AG09309 (cell line): ENCODE results near the gene ZNF385D.

Experiments used
- DNase-seq: peaks from one replicate; pipeline ENCODE4 v3.0.0-alpha.2; 2010; ENCODE audit warnings: low read depth
- H3K4me3 ChIP-seq: 2 replicates; pipeline ENCODE4 v1.5.1; 2011; ENCODE audit warnings: mild to moderate bottlenecking, low read depth, low read length, moderate library complexity; ENCODE audit not compliant: control insufficient read depth
- TF ChIP-seq, protein P1 (sequence below): IDR thresholded peaks from 2 replicates; pipeline ENCODE4 v1.5.1; 2011; ENCODE audit warnings: mild to moderate bottlenecking, low read depth, low read length, inconsistent platforms; ENCODE audit not compliant: insufficient read depth, control insufficient read depth; ENCODE audit errors: missing control alignments

ZNF385D gene

DNA sequence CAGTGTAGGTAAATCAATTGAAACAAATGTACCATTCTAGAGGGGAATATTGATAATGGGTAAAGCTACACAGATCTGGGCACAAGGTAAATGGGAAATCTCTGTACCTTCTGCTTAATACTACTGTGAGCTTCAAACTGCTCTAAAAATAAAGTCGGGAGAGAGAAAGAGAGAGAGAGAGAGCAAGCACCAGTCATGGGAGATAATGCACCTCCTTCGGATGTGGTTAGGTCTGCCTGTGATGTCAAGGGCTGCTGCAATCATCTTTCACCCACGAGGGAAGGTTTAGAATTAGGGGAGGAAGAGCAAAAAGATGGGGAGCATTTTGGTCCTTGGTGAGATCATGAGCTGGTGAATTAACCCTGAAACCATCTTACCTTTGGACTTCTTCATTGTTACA lies 219.1 kb downstream of the ZNF385D start:
- no peak for DNase-seq
- TF ChIP-seq, protein P1, sequence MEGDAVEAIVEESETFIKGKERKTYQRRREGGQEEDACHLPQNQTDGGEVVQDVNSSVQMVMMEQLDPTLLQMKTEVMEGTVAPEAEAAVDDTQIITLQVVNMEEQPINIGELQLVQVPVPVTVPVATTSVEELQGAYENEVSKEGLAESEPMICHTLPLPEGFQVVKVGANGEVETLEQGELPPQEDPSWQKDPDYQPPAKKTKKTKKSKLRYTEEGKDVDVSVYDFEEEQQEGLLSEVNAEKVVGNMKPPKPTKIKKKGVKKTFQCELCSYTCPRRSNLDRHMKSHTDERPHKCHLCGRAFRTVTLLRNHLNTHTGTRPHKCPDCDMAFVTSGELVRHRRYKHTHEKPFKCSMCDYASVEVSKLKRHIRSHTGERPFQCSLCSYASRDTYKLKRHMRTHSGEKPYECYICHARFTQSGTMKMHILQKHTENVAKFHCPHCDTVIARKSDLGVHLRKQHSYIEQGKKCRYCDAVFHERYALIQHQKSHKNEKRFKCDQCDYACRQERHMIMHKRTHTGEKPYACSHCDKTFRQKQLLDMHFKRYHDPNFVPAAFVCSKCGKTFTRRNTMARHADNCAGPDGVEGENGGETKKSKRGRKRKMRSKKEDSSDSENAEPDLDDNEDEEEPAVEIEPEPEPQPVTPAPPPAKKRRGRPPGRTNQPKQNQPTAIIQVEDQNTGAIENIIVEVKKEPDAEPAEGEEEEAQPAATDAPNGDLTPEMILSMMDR, result no peak
- no peak overlapping the region for H3K4me3 ChIP-seq

DNA sequence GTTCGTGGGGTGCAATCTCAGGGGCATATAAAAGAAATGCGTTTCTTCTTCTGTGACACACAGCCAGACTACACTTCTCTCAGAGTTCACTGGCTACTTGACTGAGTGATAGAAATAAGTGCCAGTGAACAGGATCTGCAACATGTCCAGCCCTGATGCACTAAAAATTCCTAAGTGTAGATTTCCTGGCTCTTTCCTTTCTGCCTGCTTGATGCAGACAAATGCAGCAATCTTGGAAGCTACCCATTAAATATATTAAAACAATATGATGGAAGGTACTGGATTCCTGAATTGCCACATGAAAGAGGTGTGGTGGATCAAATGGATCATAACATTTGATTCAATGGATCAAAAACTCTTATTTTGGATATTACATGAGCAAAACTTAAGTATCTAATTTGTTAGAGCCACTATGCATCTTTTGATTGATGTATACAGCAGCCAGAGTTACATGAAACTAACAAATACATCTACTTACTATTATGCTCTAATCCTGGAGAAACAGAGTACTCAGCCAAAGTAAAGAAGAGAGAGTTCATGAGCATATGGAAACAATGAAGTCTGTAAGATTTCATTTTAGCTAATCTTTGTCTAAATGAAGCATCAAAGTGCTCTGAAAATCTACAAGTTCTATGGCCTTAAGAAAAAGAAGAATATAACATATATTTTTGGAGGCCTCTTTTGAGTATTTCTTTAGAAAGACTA lies 222.6 kb downstream of the ZNF385D start:
- TF ChIP-seq, protein P1, result no peak
- no peak for DNase-seq
- no peak overlapping the region for H3K4me3 ChIP-seq

DNA sequence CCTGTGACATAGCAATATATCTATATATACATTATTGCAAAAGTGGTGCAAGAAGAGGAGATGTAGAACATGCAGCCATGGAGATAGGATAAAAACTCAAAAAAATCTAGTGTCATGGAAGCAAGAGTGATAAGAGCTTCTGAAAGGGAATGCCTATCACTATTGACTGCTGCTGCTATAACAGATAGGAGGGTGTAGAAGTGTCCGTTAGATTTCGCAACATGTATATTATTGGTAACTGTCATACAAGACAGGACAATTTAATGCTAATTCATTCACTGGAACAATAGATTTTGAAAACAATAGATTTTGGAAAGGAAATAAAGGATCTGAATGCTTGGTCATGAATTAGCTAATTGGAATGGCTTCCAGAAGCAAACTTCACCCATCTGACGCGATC lies 224.5 kb downstream of the ZNF385D start:
- TF ChIP-seq, protein P1, result no peak
- DNase-seq, result no peak
- no peak overlapping the region for H3K4me3 ChIP-seq

DNA sequence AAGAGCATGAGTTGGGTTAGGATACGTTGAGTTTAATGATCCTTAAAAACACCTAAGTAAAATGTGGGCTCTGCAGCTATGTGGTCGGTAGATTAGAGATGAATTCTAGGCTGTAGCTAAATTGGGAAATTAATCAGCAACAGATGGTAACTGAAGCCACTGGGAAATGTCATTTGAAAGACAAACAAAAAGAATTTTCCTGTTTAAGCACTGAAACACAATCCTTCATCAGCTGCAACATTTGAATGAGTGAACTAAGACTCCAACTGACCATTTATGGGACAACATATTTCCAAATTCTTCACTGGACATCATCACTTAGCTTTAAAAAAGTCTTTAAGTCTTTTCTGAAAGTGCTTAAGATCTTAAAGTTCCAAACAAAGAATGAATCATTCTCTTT lies 226.9 kb downstream of the ZNF385D start:
- no peak for DNase-seq
- TF ChIP-seq, protein P1, result no peak
- H3K4me3 ChIP-seq, result no peak overlapping the region

DNA sequence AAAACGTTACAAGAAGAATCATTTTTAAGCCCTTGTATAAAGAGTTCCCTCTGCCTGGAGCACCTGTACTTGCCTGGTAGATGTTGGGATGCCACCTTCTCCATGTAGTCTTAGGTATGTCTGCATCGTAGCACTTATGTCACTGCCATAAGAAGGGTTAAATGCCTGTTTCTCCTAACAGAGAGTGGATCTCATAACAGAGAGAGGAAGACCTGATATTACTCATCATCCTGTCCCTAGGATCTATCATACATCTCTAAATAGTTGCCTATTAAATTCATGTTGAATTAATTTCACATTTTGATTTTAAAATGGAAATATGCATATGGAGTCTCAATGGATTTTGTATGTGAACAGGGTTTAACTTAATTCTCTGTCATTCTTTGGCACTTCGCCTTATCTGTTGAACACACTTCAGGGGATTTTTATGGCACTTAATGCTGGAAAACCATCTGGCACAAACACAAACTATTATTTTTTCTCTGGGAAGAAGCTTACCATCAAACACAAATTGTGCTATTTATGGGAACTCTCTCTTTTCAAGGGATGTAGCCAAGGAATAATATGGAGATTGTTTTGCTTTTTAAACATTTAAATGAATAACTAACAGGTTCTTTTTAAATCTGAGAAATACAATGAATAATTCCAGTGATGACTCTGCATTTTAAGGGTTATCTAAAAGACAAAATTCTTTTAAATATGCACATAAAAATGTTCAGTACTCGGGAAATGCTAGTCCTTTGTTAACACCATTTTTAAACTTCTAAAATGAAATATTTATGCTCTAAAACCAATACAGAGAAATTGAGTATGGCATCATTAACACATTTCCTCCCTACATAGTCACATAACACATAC lies 230.7 kb downstream of the ZNF385D start:
- TF ChIP-seq, protein P1, result no peak
- no peak overlapping the region for H3K4me3 ChIP-seq
- DNase-seq, result no peak

DNA sequence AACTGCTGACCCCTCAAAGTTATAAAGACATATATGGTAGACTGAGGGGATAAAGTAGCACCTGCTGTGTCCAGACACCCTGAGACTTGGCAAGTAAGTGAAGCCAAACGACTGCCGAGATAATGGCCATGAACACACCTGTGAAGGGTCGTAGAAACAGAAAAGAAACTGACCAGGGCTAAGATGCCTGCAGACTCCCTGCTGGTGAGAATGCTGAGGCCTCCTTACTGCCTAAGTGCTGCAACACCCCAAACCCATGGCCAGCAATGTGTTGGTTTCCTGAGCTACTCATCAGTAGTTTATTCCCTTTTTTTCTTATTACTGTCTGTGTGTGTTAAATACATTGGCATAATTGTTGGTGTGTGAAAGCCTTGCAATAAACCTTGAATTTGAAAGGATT lies 233.8 kb downstream of the ZNF385D start:
- H3K4me3 ChIP-seq, result no peak overlapping the region
- no peak for DNase-seq
- TF ChIP-seq, protein P1, result no peak
